Measurements from ENCODE around the gene NLRP10.
A peak's percentile ranks its signal among the peaks of the same experiment; 100 is the strongest.

Gene NLRP10

GRCh38 chr11:7965386-7965785 is at the start of gene NLRP10:
Gene NLRP10, minus strand, starts transcription at chr11:7965447. Its CDS starts 1,952 bp downstream, at chr11:7963495.
- Histone ChIP-seq H3K27ac (ENCODE audit: low read depth, low read length) (no peak within 1 kb of the TSS), H3K27me3 (ENCODE audit: control insufficient read depth in 5 of 5, insufficient read depth in 4 of 5, low read length in 5 of 5) (peaks cover 0 to 4% (median under 1%) of the 10 kb centered on the region in 5 donors), H3K9ac (ENCODE audit: low read length in 5 of 5) (no peak within 1 kb of the TSS)

GRCh38 chr11:8013833-8014232 is 48.6 kb upstream of the NLRP10 start:
- Histone ChIP-seq H3K27ac (ENCODE audit: low read depth, low read length) (no peak overlapping the region), H3K9me3 (ENCODE audit: control insufficient read depth in 5 of 5, low read length in 5 of 5) (no peaks in the 10 kb centered on the region), H3K27me3 (ENCODE audit: control insufficient read depth in 5 of 5, insufficient read depth in 4 of 5, low read length in 5 of 5) (peaks cover 6 to 23% (median 14%) of the 10 kb centered on the region in 5 donors), H3K36me3 (ENCODE audit: control insufficient read depth in 5 of 5, insufficient read depth in 5 of 5, low read length in 5 of 5) (no peaks in the 10 kb centered on the region), H3K4me3 (ENCODE audit: low read depth in 1 of 5, low read length in 5 of 5) (no peak overlapping the region), H3K4me1 (ENCODE audit: control insufficient read depth in 5 of 5, insufficient read depth in 5 of 5, low read length in 5 of 5) (peaks cover 3 to 10% (median 9%) of the 10 kb centered on the region in 5 donors), H3K9ac (ENCODE audit: low read length in 5 of 5) (no peak overlapping the region)

More at GRCh38 chr11:7965386-7965785, at the start of gene NLRP10:
- Histone ChIP-seq H3K9me3 (ENCODE audit: control insufficient read depth in 5 of 5, low read length in 5 of 5) (no peaks in the 10 kb centered on the region), H3K36me3 (ENCODE audit: control insufficient read depth in 5 of 5, insufficient read depth in 5 of 5, low read length in 5 of 5) (no peaks in the 10 kb centered on the region), H3K4me1 (ENCODE audit: control insufficient read depth in 5 of 5, insufficient read depth in 5 of 5, low read length in 5 of 5) (no peaks in the 10 kb centered on the region), H3K4me3 (ENCODE audit: low read depth in 1 of 5, low read length in 5 of 5) (no peak within 1 kb of the TSS)

- Histone ChIP-seq H3K27me3 (ENCODE audit: control insufficient read depth in 5 of 5, insufficient read depth in 4 of 5, low read length in 5 of 5) (peaks cover 6 to 15% (median 8%) of the 10 kb centered on the region in 5 donors), H3K4me3 (ENCODE audit: low read depth in 1 of 5, low read length in 5 of 5) (no peak overlapping the region), H3K4me1 (ENCODE audit: control insufficient read depth in 5 of 5, insufficient read depth in 5 of 5, low read length in 5 of 5) (no peaks in the 10 kb centered on the region), H3K9me3 (ENCODE audit: control insufficient read depth in 5 of 5, low read length in 5 of 5) (no peaks in the 10 kb centered on the region), H3K9ac (ENCODE audit: low read length in 5 of 5) (no peak overlapping the region), H3K27ac (ENCODE audit: low read depth, low read length) (no peak overlapping the region), H3K36me3 (ENCODE audit: control insufficient read depth in 5 of 5, insufficient read depth in 5 of 5, low read length in 5 of 5) (no peaks in the 10 kb centered on the region)
Observed at GRCh38 chr11:8011981-8012444, 46.8 kb upstream of the NLRP10 start.

- H3K36me3 ChIP-seq (ENCODE audit: control insufficient read depth in 5 of 5, insufficient read depth in 5 of 5, low read length in 5 of 5), result no peaks in the 10 kb centered on the region
- no peak overlapping the region for H3K27ac ChIP-seq (ENCODE audit: low read depth, low read length)
- no peaks in the 10 kb centered on the region for H3K9me3 ChIP-seq (ENCODE audit: control insufficient read depth in 5 of 5, low read length in 5 of 5)
- no peak overlapping the region for H3K4me3 ChIP-seq (ENCODE audit: low read depth in 1 of 5, low read length in 5 of 5)
- H3K4me1 ChIP-seq (ENCODE audit: control insufficient read depth in 5 of 5, insufficient read depth in 5 of 5, low read length in 5 of 5), result no peaks in the 10 kb centered on the region
- no peak overlapping the region for H3K9ac ChIP-seq (ENCODE audit: low read length in 5 of 5)
- H3K27me3 ChIP-seq (ENCODE audit: control insufficient read depth in 5 of 5, insufficient read depth in 4 of 5, low read length in 5 of 5), result peaks cover 0 to 11% (median 2%) of the 10 kb centered on the region in 5 donors
Observed at GRCh38 chr11:8011371-8011770, 46.1 kb upstream of the NLRP10 start.

- Histone ChIP-seq H3K27me3 (ENCODE audit: control insufficient read depth in 5 of 5, insufficient read depth in 4 of 5, low read length in 5 of 5) (peaks cover 0 to 2% (median 0%) of the 10 kb centered on the region in 5 donors), H3K27ac (ENCODE audit: low read depth, low read length) (no peak overlapping the region)
Observed at GRCh38 chr11:8009856-8010255, 44.6 kb upstream of the NLRP10 start.

GRCh38 chr11:8008212-8008611 is 43.0 kb upstream of the NLRP10 start:
- H3K27ac ChIP-seq (ENCODE audit: low read depth, low read length), result no peak overlapping the region
- H3K4me3 ChIP-seq (ENCODE audit: low read depth in 1 of 5, low read length in 5 of 5), result no peak overlapping the region
- H3K9ac ChIP-seq (ENCODE audit: low read length in 5 of 5), result no peak overlapping the region
- H3K27me3 ChIP-seq (ENCODE audit: control insufficient read depth in 5 of 5, insufficient read depth in 4 of 5, low read length in 5 of 5), result peaks cover 0 to 2% (median 0%) of the 10 kb centered on the region in 5 donors
- no peaks in the 10 kb centered on the region for H3K4me1 ChIP-seq (ENCODE audit: control insufficient read depth in 5 of 5, insufficient read depth in 5 of 5, low read length in 5 of 5)
- no peaks in the 10 kb centered on the region for H3K36me3 ChIP-seq (ENCODE audit: control insufficient read depth in 5 of 5, insufficient read depth in 5 of 5, low read length in 5 of 5)
- H3K9me3 ChIP-seq (ENCODE audit: control insufficient read depth in 5 of 5, low read length in 5 of 5), result no peaks in the 10 kb centered on the region

More at GRCh38 chr11:8009856-8010255, 44.6 kb upstream of the NLRP10 start:
- Histone ChIP-seq H3K9ac (ENCODE audit: low read length in 5 of 5) (no peak overlapping the region), H3K36me3 (ENCODE audit: control insufficient read depth in 5 of 5, insufficient read depth in 5 of 5, low read length in 5 of 5) (no peaks in the 10 kb centered on the region), H3K4me1 (ENCODE audit: control insufficient read depth in 5 of 5, insufficient read depth in 5 of 5, low read length in 5 of 5) (no peaks in the 10 kb centered on the region), H3K9me3 (ENCODE audit: control insufficient read depth in 5 of 5, low read length in 5 of 5) (no peaks in the 10 kb centered on the region), H3K4me3 (ENCODE audit: low read depth in 1 of 5, low read length in 5 of 5) (no peak overlapping the region)

- no peaks in the 10 kb centered on the region for H3K4me1 ChIP-seq (ENCODE audit: control insufficient read depth in 5 of 5, insufficient read depth in 5 of 5, low read length in 5 of 5)
- H3K4me3 ChIP-seq (ENCODE audit: low read depth in 1 of 5, low read length in 5 of 5), result no peak overlapping the region
- H3K27me3 ChIP-seq (ENCODE audit: control insufficient read depth in 5 of 5, insufficient read depth in 4 of 5, low read length in 5 of 5), result peaks cover 0 to 2% (median 0%) of the 10 kb centered on the region in 5 donors
- H3K36me3 ChIP-seq (ENCODE audit: control insufficient read depth in 5 of 5, insufficient read depth in 5 of 5, low read length in 5 of 5), result no peaks in the 10 kb centered on the region
- H3K9ac ChIP-seq (ENCODE audit: low read length in 5 of 5), result no peak overlapping the region
- H3K9me3 ChIP-seq (ENCODE audit: control insufficient read depth in 5 of 5, low read length in 5 of 5), result no peaks in the 10 kb centered on the region
- H3K27ac ChIP-seq (ENCODE audit: low read depth, low read length), result no peak overlapping the region
Observed at GRCh38 chr11:8006349-8006977, 41.2 kb upstream of the NLRP10 start.

- Histone ChIP-seq H3K9me3 (ENCODE audit: control insufficient read depth in 5 of 5, low read length in 5 of 5) (no peaks in the 10 kb centered on the region), H3K4me3 (ENCODE audit: low read depth in 1 of 5, low read length in 5 of 5) (no peak overlapping the region), H3K27me3 (ENCODE audit: control insufficient read depth in 5 of 5, insufficient read depth in 4 of 5, low read length in 5 of 5) (peaks cover 0 to 2% (median 0%) of the 10 kb centered on the region in 5 donors), H3K36me3 (ENCODE audit: control insufficient read depth in 5 of 5, insufficient read depth in 5 of 5, low read length in 5 of 5) (no peaks in the 10 kb centered on the region), H3K4me1 (ENCODE audit: control insufficient read depth in 5 of 5, insufficient read depth in 5 of 5, low read length in 5 of 5) (no peaks in the 10 kb centered on the region), H3K9ac (ENCODE audit: low read length in 5 of 5) (peak overlapping the region in 1 of 5 donors; percentile 23), H3K27ac (ENCODE audit: low read depth, low read length) (no peak overlapping the region)
Observed at GRCh38 chr11:8005556-8005955, 40.3 kb upstream of the NLRP10 start.

GRCh38 chr11:8004008-8004407 is 38.8 kb upstream of the NLRP10 start:
- peaks cover 0 to 2% (median 0%) of the 10 kb centered on the region in 5 donors for H3K27me3 ChIP-seq (ENCODE audit: control insufficient read depth in 5 of 5, insufficient read depth in 4 of 5, low read length in 5 of 5)
- H3K27ac ChIP-seq (ENCODE audit: low read depth, low read length), result no peak overlapping the region
- no peaks in the 10 kb centered on the region for H3K9me3 ChIP-seq (ENCODE audit: control insufficient read depth in 5 of 5, low read length in 5 of 5)
- H3K4me3 ChIP-seq (ENCODE audit: low read depth in 1 of 5, low read length in 5 of 5), result no peak overlapping the region
- no peak overlapping the region for H3K9ac ChIP-seq (ENCODE audit: low read length in 5 of 5)
- no peaks in the 10 kb centered on the region for H3K4me1 ChIP-seq (ENCODE audit: control insufficient read depth in 5 of 5, insufficient read depth in 5 of 5, low read length in 5 of 5)
- peaks cover 7 to 10% (median 8%) of the 10 kb centered on the region in 5 donors for H3K36me3 ChIP-seq (ENCODE audit: control insufficient read depth in 5 of 5, insufficient read depth in 5 of 5, low read length in 5 of 5)

GRCh38 chr11:8003187-8003586 is 37.9 kb upstream of the NLRP10 start:
- Histone ChIP-seq H3K4me3 (ENCODE audit: low read depth in 1 of 5, low read length in 5 of 5) (no peak overlapping the region), H3K4me1 (ENCODE audit: control insufficient read depth in 5 of 5, insufficient read depth in 5 of 5, low read length in 5 of 5) (no peaks in the 10 kb centered on the region), H3K27ac (ENCODE audit: low read depth, low read length) (no peak overlapping the region), H3K9ac (ENCODE audit: low read length in 5 of 5) (no peak overlapping the region), H3K27me3 (ENCODE audit: control insufficient read depth in 5 of 5, insufficient read depth in 4 of 5, low read length in 5 of 5) (peaks cover 0 to 2% (median 0%) of the 10 kb centered on the region in 5 donors), H3K36me3 (ENCODE audit: control insufficient read depth in 5 of 5, insufficient read depth in 5 of 5, low read length in 5 of 5) (peaks cover 11 to 17% (median 15%) of the 10 kb centered on the region in 5 donors), H3K9me3 (ENCODE audit: control insufficient read depth in 5 of 5, low read length in 5 of 5) (no peaks in the 10 kb centered on the region)
